ENCODE results near the gene RAB38. TPM values are rescaled to one million over a fixed set of nuclear protein-coding genes. Genes with fewer than 3 reads are reported as not detected.

RAB38 gene
- polyA plus RNA-seq, 3 donors = 0.25 to 1.3 (median 0.69) TPM

DNA sequence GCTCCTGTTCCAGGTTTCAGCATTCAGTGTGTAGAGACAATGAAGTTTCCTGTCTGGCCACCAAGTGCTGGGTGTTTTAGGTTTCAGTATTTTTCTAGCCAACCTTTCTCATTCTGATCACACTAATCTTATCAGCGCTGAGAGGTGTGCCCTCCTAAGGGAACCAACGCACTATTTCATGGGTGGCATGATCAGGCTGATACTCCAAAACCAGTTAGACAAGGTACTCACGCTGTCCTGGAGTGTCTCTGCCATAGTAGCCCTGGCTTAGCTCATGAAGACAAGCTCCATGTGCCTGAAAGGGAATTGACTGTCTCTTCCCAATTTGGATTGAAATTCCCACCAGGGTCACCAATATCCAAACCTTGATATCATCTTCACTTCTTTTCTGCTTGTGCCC lies 8.0 kb upstream of the RAB38 start:
- H3K4me3 Mint-ChIP-seq = no peak overlapping the region
- Histone ChIP-seq H2AFZ (ENCODE audit: insufficient read depth, low read depth, low read length, poor library complexity, severe bottlenecking) (no peak overlapping the region), H3K27ac (ENCODE audit: low read depth in 1 of 2, low read length in 2 of 2) (no peak overlapping the region), H4K20me1 (ENCODE audit: insufficient read depth, low read length) (no peaks in the 10 kb centered on the region), H3K9ac (ENCODE audit: insufficient read depth, low read length, poor library complexity, severe bottlenecking) (no peak overlapping the region), H3K27me3 (ENCODE audit: control insufficient read depth in 2 of 2, insufficient read depth in 2 of 2, low read length in 2 of 2) (no peaks in the 10 kb centered on the region), H3K4me2 (replicated peaks; ENCODE audit: extremely low read depth, low read length, poor library complexity, severe bottlenecking) (no peak overlapping the region), H3K4me3 (replicated peaks in 1 of 3; ENCODE audit: low read depth in 2 of 3, low read length in 3 of 3) (no peak overlapping the region), H3K9me3 (replicated peaks in 1 of 2; ENCODE audit: control insufficient read depth in 1 of 2, insufficient read depth in 1 of 2, low read length in 2 of 2) (no peaks in the 10 kb centered on the region), H3K79me2 (ENCODE audit: insufficient read depth, low read length) (no peaks in the 10 kb centered on the region), H3K4me1 (ENCODE audit: control insufficient read depth in 1 of 2, insufficient read depth in 2 of 2, low read length in 2 of 2) (no peaks in the 10 kb centered on the region), H3K36me3 (replicated peaks in 1 of 2; ENCODE audit: control insufficient read depth in 1 of 2, insufficient read depth in 2 of 2, low read length in 2 of 2) (no peaks in the 10 kb centered on the region)
- no peaks in the 10 kb centered on the region for H3K27me3 Mint-ChIP-seq (ENCODE audit: low read depth in 3 of 3)
- H3K36me3 Mint-ChIP-seq = no peaks in the 10 kb centered on the region
- WGBS (ENCODE audit: insufficient coverage) = 94% methylated on average over 3 of the region's 3 CpGs
- H3K27ac Mint-ChIP-seq = no peak overlapping the region
- TF ChIP-seq, protein P1, sequence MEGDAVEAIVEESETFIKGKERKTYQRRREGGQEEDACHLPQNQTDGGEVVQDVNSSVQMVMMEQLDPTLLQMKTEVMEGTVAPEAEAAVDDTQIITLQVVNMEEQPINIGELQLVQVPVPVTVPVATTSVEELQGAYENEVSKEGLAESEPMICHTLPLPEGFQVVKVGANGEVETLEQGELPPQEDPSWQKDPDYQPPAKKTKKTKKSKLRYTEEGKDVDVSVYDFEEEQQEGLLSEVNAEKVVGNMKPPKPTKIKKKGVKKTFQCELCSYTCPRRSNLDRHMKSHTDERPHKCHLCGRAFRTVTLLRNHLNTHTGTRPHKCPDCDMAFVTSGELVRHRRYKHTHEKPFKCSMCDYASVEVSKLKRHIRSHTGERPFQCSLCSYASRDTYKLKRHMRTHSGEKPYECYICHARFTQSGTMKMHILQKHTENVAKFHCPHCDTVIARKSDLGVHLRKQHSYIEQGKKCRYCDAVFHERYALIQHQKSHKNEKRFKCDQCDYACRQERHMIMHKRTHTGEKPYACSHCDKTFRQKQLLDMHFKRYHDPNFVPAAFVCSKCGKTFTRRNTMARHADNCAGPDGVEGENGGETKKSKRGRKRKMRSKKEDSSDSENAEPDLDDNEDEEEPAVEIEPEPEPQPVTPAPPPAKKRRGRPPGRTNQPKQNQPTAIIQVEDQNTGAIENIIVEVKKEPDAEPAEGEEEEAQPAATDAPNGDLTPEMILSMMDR (IDR thresholded peaks at IDR 0.05) = no peak
- intact Hi-C loops (cut with micrococcal nuclease) = no loop called here
- DNase-seq = no peak
- H3K9me3 Mint-ChIP-seq = peaks cover 0 to 4% (median 3%) of the 10 kb centered on the region in 7 donors
- H3K4me1 Mint-ChIP-seq = no peaks in the 10 kb centered on the region

DNA sequence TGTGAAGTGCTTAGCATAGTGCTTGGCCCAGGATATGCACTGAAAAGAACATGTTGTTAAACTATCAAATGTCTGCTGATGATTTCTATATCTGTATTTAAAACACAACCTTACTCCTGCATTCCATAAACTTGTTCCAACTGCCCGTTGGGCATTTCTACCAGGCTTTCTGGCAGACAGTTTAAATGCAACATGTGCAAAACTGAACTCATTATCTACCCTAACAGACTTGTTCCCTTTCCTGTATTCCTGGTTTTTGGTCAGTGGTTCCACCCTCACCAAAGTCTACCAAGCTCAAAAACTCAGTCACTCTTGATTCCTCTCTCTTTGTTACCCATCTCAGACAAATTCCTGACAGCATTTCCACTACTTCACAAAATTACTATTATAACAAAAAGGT lies 6.5 kb upstream of the RAB38 start:
- H3K4me2 ChIP-seq (replicated peaks; ENCODE audit: extremely low read depth, low read length, poor library complexity, severe bottlenecking) = no peak overlapping the region
- no peaks in the 10 kb centered on the region for H3K36me3 ChIP-seq (replicated peaks in 1 of 2; ENCODE audit: control insufficient read depth in 1 of 2, insufficient read depth in 2 of 2, low read length in 2 of 2)
- no peaks in the 10 kb centered on the region for H4K20me1 ChIP-seq (ENCODE audit: insufficient read depth, low read length)
- Mint-ChIP-seq H3K27ac (no peak overlapping the region), H3K9me3 (peaks cover 0 to 4% (median 2%) of the 10 kb centered on the region in 7 donors), H3K27me3 (ENCODE audit: low read depth in 3 of 3) (peaks cover 0 to 6% (median 0%) of the 10 kb centered on the region in 3 donors), H3K36me3 (no peaks in the 10 kb centered on the region), H3K4me3 (no peak overlapping the region), H3K4me1 (no peaks in the 10 kb centered on the region)
- no peaks in the 10 kb centered on the region for H3K4me1 ChIP-seq (ENCODE audit: control insufficient read depth in 1 of 2, insufficient read depth in 2 of 2, low read length in 2 of 2)
- WGBS (ENCODE audit: insufficient coverage) = 8% methylated on average over 1 of the region's 1 CpG
- H3K4me3 ChIP-seq (replicated peaks in 1 of 3; ENCODE audit: low read depth in 2 of 3, low read length in 3 of 3) = no peak overlapping the region
- DNase-seq = no peak
- H3K27ac ChIP-seq (ENCODE audit: low read depth in 1 of 2, low read length in 2 of 2) = no peak overlapping the region
- intact Hi-C loops (cut with micrococcal nuclease) = no loop called here
- H2AFZ ChIP-seq (ENCODE audit: insufficient read depth, low read depth, low read length, poor library complexity, severe bottlenecking) = no peak overlapping the region
- no peaks in the 10 kb centered on the region for H3K9me3 ChIP-seq (replicated peaks in 1 of 2; ENCODE audit: control insufficient read depth in 1 of 2, insufficient read depth in 1 of 2, low read length in 2 of 2)
- H3K79me2 ChIP-seq (ENCODE audit: insufficient read depth, low read length) = no peaks in the 10 kb centered on the region
- no peaks in the 10 kb centered on the region for H3K27me3 ChIP-seq (ENCODE audit: control insufficient read depth in 2 of 2, insufficient read depth in 2 of 2, low read length in 2 of 2)
- H3K9ac ChIP-seq (ENCODE audit: insufficient read depth, low read length, poor library complexity, severe bottlenecking) = no peak overlapping the region
- TF ChIP-seq, protein P1 (IDR thresholded peaks at IDR 0.05) = no peak
